ENCODE results near the gene CLIP1. TPM values are rescaled to one million over a fixed set of nuclear protein-coding genes. Genes with fewer than 3 reads are reported as not detected.

CLIP1 gene
- total RNA-seq, 1 donor: 103 TPM

GRCh38 chr12:122393817-122394216 lies 28.7 kb downstream of the CLIP1 start:
- no peak overlapping the region for H2AFZ ChIP-seq (ENCODE audit: low read length)
- no peak for TF ChIP-seq CTCF (IDR thresholded peaks at IDR 0.05; ENCODE audit: extremely low read depth, low read depth, low read length)
- H3K4me3 ChIP-seq (ENCODE audit: insufficient read depth, low read length): no peak overlapping the region
- H3K4me2 ChIP-seq (ENCODE audit: insufficient read depth, low read length): no peak overlapping the region
- H3K36me3 ChIP-seq (ENCODE audit: insufficient read depth, low read length): no peaks in the 10 kb centered on the region
- H3K27ac ChIP-seq (ENCODE audit: low read depth, low read length): no peak overlapping the region
- H4K20me1 ChIP-seq (ENCODE audit: insufficient read depth, low read length): peaks cover 10% of the 10 kb centered on the region
- H3K79me2 ChIP-seq (ENCODE audit: insufficient read depth, low read length): peaks cover 90% of the 10 kb centered on the region
- H3K4me1 ChIP-seq (ENCODE audit: insufficient read depth, low read length): peaks cover 4% of the 10 kb centered on the region
- no peak for DNase-seq (ENCODE audit: insufficient read length, low spot score, missing footprints)
- no peaks in the 10 kb centered on the region for H3K27me3 ChIP-seq (ENCODE audit: insufficient read depth, low read length)
- H3K9me3 ChIP-seq (ENCODE audit: low read depth, low read length): no peaks in the 10 kb centered on the region

- H3K79me2 ChIP-seq (ENCODE audit: insufficient read depth, low read length): peaks cover 91% of the 10 kb centered on the region
- H3K27me3 ChIP-seq (ENCODE audit: insufficient read depth, low read length): no peaks in the 10 kb centered on the region
- no peaks in the 10 kb centered on the region for H3K9me3 ChIP-seq (ENCODE audit: low read depth, low read length)
Measured at GRCh38 chr12:122392411-122392810, 30.1 kb downstream of the CLIP1 start.

GRCh38 chr12:122389677-122390076 lies 32.8 kb downstream of the CLIP1 start:
- H3K27ac ChIP-seq (ENCODE audit: low read depth, low read length): no peak overlapping the region
- H3K4me1 ChIP-seq (ENCODE audit: insufficient read depth, low read length): no peaks in the 10 kb centered on the region
- no peak for DNase-seq (ENCODE audit: insufficient read length, low spot score, missing footprints)
- no peak overlapping the region for H3K4me2 ChIP-seq (ENCODE audit: insufficient read depth, low read length)
- no peak overlapping the region for H2AFZ ChIP-seq (ENCODE audit: low read length)
- H3K9me3 ChIP-seq (ENCODE audit: low read depth, low read length): no peaks in the 10 kb centered on the region
- TF ChIP-seq CTCF (IDR thresholded peaks at IDR 0.05; ENCODE audit: extremely low read depth, low read depth, low read length): no peak
- H3K27me3 ChIP-seq (ENCODE audit: insufficient read depth, low read length): no peaks in the 10 kb centered on the region
- peaks cover 90% of the 10 kb centered on the region for H3K79me2 ChIP-seq (ENCODE audit: insufficient read depth, low read length)
- H3K4me3 ChIP-seq (ENCODE audit: insufficient read depth, low read length): no peak overlapping the region
- H4K20me1 ChIP-seq (ENCODE audit: insufficient read depth, low read length): peaks cover 25% of the 10 kb centered on the region
- no peaks in the 10 kb centered on the region for H3K36me3 ChIP-seq (ENCODE audit: insufficient read depth, low read length)

More at GRCh38 chr12:122392411-122392810, 30.1 kb downstream of the CLIP1 start:
- Histone ChIP-seq H3K27ac (ENCODE audit: low read depth, low read length) (no peak overlapping the region), H3K4me3 (ENCODE audit: insufficient read depth, low read length) (no peak overlapping the region), H3K4me2 (ENCODE audit: insufficient read depth, low read length) (no peak overlapping the region), H4K20me1 (ENCODE audit: insufficient read depth, low read length) (peaks cover 10% of the 10 kb centered on the region), H2AFZ (ENCODE audit: low read length) (no peak overlapping the region), H3K4me1 (ENCODE audit: insufficient read depth, low read length) (peaks cover 4% of the 10 kb centered on the region), H3K36me3 (ENCODE audit: insufficient read depth, low read length) (no peaks in the 10 kb centered on the region)
- no peak for DNase-seq (ENCODE audit: insufficient read length, low spot score, missing footprints)
- TF ChIP-seq CTCF (IDR thresholded peaks at IDR 0.05; ENCODE audit: extremely low read depth, low read depth, low read length): no peak

- Histone ChIP-seq H3K79me2 (ENCODE audit: insufficient read depth, low read length) (peaks cover 88% of the 10 kb centered on the region), H3K27ac (ENCODE audit: low read depth, low read length) (no peak overlapping the region), H3K27me3 (ENCODE audit: insufficient read depth, low read length) (no peaks in the 10 kb centered on the region), H3K4me3 (ENCODE audit: insufficient read depth, low read length) (no peak overlapping the region), H3K9me3 (ENCODE audit: low read depth, low read length) (no peaks in the 10 kb centered on the region), H3K4me1 (ENCODE audit: insufficient read depth, low read length) (no peaks in the 10 kb centered on the region), H3K4me2 (ENCODE audit: insufficient read depth, low read length) (no peak overlapping the region), H2AFZ (ENCODE audit: low read length) (no peak overlapping the region), H3K36me3 (ENCODE audit: insufficient read depth, low read length) (no peaks in the 10 kb centered on the region), H4K20me1 (ENCODE audit: insufficient read depth, low read length) (peaks cover 26% of the 10 kb centered on the region)
- DNase-seq (ENCODE audit: insufficient read length, low spot score, missing footprints): no peak
- no peak for TF ChIP-seq CTCF (IDR thresholded peaks at IDR 0.05; ENCODE audit: extremely low read depth, low read depth, low read length)
Measured at GRCh38 chr12:122387887-122388286, 34.6 kb downstream of the CLIP1 start.

Measured in osteoblast (primary cell).